HG02870 (cell line): ENCODE data around the gene SHISAL1.

ENCODE experiments used
- ATAC-seq: cut with Tn5 transposase; IDR thresholded peaks from one replicate; pipeline ENCODE4 v1.9.1; 2021; ENCODE audit warnings: mild to moderate bottlenecking, moderate library complexity; ENCODE audit not compliant: unreplicated experiment

SHISAL1 gene

DNA sequence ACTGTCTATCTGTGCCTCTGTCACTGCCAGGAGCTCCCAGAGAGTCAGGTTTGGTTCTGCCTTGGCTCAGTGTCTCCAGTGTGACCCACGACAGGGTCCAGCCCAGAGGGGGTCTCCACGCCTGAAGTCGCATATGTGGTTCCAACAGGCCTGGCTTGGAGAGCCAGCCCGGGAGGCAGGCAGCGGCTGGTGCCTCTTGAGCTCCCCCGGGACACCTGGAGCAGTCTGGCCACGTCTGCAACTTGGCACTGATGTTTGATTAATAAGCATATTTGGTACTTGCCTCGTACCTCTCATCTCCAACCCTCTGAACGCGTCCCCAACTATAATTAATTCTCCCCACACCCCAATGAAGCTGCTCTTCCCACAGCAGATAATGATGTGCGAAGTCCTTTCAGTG, 31.7 kb upstream of the SHISAL1 start:
- no peak for ATAC-seq

DNA sequence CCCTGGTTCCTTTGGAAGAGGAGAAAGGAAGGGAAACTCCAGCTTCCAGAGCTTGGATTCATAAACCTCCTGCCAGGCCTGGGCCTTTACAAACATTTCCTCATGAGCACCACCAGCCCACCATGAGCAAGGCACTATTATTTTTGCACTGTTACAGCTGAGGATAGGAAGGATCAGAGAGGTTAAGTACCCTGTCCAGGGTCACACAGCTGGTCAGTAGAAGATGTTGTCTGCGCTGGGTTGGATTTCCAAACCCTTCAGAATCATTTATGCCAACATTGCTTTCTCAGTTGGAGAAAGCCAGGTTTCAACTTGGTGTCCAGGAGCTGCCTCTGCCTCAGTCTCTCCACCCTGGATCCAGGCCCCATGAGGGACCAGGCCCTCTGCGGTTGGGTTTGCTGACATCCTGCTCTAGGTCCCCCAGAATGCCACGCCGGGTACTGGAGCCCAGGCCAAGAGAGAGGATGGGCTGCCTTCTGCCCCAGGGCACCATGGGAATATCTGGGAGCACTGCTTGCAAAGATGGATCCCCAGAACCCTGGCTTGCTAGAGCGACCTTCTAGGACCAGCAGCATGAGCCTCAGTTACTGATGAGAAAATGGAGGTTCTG, 29.7 kb upstream of the SHISAL1 start:
- ATAC-seq, result no peak

DNA sequence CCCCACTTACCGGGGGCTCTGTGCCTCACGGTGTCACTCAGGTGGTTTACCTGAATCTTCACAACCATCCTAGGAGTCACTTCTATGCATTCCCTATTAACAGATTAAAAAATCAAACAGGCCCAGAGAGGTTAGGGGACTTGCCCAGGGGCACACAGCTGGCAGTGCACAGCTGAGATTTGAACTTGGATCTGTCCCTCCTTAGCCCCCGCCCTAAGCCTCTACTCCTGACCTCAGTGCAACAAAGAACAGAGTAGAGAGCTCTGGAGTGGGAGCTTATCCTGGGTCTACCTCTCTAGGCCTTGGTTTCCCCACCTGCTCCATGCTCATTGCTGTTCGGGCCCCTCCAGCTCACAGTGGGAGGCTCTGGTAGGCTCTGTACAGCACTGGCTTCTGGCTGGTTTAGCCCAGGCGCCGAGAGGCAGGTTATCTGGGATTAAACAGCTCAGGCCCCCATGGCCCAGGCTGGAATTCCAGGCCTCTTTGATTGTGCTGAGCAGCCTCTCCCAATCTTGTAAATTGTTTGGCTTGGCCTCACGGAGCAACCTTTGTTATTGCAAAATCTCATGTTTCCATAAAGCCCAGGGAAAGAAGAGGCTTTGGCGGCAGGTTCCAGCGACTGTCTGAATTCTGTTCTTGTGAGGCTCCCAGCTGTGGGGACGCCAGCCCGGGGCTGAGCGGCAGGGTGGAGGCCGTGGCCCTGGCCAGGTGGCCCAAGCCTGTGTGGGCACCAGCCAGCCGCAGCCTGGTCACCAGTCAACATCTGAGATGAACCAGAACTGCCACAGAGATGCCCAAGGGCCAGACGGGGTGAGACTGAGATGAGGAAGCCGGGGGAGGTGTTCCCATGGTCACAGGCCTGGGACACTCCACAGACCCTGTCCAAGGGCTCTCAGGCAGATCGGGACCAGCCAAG, 28.9 kb upstream of the SHISAL1 start:
- no peak for ATAC-seq

DNA sequence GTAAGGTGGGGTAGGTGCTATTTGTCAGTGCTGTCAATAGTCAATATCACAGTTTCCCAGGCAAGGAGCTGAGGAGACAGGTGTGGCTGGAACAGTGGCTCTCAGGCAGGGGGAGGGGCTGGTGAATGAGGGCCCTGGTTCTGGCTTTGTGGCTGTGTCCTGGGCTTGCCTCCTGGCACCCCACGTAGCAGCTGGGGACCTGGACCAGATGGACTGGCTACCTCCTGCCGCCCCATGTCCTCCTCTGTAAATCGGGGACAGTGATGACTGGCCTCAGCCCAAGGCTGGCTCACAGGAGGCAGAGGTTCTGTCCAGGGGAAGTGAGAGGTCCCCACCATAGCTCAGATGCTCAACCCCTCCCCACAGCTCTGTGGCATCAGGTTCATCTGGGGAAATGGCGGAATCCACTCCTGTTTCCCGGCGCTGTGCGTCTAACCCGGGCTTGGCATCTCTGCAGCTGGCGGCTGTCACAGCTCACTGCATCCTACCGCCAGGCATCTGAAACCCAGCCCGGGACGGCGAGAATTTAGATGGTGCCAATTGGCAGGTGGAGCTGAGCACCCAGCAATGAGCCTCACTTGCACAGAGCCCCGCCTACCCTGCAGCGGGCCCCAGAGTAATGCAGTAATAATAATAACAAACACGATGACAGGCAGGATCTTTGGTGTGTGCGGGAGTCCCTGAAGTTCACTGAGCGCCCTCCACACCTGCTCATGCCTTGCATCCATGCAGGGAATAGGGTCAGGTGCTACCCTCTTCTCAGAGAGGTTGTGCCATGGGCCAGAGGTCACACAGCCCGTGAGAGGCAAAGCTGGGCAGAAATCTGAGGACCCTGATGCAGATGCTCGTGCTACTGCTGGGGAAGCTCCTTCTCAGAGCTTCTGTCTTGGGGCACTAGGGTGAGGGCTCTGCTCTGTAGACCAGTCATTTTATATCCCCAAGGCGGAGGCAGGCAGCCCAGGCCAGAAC, 27.8 kb upstream of the SHISAL1 start:
- no peak for ATAC-seq

DNA sequence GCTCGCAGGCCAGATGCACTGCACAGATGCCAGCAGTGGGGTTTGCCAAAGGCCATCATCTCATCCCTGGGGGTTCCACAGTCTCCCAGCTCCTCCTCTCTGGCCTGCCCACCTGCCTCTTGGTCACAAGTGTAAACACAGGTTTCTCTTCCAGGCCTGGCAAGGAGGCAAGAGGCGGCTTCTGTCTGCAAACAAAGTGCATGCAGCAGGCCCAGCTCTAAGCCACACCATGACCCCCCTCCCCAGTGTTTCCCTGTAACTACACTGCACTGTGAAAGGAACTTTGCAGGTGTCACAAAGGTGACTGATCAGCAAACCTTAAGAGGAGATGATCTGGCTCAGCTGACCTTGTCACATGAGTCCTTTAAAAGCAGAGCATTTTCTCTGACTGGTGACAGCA, 26.2 kb upstream of the SHISAL1 start:
- no peak for ATAC-seq

DNA sequence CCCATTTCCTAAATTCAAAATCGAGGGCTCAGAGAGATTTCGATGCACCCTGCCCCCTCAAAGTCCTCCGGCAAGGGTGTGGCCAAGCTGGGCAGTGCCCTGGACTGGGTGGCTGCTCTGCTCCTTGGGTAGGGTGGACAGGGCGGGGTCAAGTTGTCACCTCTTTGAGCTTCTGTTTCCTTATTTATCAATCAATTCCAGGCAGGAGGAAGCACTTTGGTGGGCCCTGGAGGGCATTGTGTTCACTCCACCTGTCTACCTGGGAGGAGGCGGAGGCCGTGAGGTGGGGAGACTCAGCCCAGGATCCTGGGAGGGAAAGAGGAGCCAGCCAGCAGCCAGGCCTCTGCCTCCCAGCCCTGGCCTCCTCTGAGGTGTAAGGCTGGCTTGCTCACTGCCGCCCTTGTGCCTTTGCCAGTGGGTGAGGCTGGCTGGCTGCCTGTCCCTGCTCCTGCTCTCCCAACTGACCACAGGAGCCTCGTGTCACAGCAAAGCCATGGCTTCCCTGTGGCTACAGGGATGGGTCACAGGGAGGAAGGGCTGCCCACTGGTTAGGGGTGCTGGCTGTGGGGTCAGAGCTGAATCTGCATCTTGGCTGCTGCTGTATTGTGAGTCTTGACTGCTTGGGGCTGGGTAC, 25.5 kb upstream of the SHISAL1 start:
- ATAC-seq, result no peak

DNA sequence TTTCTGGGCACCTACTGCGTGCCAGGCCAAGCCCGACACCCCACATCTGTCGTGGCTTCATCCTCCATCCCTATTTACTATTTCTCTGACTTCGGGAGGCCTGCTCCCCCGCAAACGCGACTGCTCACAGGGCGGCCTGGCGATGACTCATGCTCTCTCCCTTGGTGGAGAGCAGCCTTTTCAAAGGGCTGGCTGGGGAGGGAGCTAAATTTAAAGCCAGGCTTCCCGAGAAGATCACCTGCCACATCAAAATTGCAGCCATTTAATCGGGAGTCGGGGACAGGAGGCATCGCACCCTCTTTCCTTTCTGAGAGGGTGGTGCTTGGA, 24.9 kb upstream of the SHISAL1 start:
- ATAC-seq, result no peak

DNA sequence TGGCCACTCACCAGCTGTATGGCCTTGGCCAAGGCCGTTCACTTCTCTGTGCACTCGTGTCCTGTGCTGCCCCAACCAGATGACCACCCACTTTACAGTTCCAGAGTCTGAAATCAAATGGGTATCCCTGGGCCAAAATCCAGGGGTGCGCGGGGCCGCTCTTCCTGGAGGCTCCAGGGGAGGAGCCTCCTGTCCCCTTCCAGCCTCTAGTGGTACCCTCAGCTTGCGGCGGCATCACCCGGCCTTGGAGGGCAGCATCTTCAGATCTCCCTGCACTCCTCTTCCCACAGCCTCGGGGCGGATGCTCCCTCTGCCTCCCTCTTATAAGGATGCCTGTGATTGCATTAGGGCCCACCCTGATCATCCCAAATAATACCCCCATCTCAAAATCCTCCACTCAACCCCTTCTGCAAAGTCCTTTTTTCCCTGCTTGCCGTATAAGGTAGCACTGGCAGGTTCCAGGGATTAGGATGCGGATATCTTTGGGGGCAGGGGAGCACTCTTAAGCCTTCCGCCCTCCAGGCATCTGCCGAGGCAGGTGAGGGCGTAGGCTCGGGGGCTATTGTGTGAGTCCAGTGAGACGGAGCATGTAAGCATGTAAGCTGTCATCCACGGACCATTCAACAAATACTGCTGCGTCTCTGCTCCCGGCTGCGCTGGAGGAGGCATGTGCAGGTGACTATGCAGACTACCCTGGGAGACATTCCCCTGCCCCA, 24.4 kb upstream of the SHISAL1 start:
- ATAC-seq, result no peak

DNA sequence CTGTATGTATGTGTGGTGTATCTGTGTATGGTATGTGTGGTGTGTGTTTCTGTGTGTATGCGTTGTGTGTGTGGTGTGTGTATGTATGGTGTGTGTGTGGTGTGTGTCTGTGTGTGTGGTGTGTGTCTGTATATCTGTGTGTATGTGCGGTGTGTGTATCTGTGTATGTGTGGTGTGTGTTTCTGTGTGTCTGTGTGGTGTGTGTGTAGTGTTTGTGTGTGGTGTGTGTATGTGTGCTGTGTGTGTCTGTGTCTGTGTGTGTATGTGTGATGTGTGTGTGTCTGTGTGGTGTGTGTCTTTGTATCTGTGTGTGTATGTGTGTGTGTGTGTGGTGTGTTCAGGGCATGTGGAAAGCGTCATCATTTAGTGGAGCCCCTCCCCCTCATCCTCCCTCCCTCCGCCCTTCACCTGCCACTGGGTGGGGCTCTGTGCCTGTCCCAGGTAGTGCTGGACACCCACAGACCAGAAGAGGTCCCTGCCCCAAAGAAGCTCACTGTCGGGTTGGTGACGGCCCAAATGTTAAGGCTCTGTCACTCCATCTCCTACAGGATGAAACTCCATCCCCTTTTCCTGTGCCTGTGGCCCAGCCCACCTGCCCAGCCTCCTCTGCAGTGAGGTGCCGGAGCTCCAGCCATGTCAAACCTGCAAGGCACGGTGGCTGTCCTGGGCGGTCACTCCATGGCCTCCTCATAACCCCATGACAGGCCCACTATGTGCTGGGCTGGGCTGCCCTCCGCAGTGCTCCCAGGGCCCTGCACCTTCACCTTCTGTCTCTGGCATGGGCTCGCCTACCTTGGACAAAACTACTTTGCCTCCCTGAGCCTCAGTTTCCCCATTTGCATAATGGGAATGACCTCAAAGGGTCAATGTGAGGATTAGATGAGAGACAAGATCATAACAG, 23.4 kb upstream of the SHISAL1 start:
- no peak for ATAC-seq

DNA sequence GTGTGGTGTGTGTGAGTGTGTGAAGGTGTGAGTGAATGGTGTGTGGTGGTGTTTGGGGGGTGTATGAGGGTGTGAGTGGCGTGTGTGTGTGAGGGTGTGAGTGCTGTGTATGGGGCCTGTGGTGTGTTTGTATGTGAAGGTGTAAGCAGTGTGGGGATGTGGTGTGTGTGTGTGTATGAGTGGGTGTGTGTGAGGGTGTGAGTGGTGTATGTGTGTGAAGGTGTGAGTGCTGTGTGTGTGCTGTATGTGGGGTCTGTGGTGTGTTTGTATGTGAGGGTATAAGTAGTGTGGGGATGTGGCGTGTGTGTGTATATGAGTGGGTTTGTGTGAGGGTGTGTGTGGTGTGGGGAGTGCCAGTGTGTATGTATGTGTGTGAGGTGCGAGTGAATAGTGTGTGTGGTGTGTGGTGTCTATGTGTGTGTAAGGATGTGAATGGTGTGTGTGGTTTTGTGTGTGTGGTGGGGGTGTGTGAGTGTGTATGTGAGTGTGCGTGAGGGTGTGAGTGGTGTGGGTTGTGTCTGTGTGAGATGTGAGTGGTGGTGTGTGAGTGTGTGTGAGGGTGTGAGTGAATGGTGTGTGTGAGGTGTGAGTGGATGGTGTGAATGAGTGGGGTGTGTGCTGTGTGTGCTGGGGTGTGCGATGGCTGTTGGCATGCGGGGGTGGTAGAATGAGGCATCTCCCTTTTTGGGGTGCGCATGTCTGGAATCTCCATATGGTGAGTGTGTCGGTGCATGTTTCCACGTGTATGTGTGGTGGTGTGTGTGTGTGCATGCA, 22.5 kb upstream of the SHISAL1 start:
- ATAC-seq, result no peak

DNA sequence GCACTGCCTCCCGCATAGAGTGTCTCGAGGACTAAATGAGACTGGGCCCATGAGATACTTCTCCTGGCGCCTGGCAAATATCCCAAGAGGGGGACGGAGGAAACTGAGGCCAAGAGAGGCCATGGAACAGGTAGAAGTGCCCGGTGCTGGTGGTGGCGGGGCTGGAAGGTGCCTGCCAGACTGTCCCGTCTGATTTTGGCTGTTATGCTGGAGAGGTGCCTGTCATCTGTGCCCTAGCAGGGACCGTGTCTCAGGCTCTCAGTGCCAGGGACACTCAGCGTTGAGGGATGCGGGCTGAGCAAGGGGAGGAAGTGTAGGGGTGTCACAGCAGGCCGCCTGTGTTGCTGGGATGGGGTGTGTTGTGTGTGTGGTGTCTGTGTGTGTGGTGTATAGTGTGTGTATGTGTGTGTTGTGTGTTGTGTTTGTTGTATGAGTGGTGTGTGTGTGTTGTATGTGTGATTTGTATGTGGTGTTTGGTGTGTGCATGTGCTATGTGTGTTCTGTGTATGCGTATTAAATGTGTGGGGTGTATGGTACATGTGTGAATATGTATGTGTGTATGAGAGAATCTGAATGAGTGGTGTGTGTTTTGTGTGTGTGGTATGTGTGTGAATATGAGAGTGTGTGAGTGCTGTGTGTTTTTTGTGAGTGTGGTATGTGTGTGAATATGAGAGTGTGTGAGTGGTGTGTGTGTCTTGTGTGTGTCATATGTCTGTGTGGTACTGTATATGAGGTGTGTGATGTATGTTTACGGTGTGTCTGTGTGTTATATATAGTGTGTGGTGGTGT, 21.3 kb upstream of the SHISAL1 start:
- no peak for ATAC-seq

DNA sequence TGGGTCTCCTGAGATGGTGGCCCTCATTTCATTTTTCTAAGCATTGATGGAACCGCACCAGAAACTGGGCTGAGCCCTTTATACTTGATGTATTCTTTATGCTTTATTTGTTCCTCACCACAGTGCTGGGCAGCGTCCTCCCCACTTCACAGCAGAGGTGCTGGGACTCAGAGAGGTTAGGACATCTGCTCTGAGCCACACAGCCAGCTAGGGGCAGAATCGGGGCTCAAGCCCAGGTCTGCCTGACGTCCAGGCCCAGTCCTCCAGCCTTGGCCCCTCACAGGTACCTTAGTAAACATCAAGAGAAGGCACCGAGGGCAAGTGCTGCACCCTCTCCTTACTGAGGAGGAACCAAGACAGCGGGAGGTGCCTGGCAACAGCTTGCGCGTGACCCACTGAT, 20.2 kb upstream of the SHISAL1 start:
- no peak for ATAC-seq

DNA sequence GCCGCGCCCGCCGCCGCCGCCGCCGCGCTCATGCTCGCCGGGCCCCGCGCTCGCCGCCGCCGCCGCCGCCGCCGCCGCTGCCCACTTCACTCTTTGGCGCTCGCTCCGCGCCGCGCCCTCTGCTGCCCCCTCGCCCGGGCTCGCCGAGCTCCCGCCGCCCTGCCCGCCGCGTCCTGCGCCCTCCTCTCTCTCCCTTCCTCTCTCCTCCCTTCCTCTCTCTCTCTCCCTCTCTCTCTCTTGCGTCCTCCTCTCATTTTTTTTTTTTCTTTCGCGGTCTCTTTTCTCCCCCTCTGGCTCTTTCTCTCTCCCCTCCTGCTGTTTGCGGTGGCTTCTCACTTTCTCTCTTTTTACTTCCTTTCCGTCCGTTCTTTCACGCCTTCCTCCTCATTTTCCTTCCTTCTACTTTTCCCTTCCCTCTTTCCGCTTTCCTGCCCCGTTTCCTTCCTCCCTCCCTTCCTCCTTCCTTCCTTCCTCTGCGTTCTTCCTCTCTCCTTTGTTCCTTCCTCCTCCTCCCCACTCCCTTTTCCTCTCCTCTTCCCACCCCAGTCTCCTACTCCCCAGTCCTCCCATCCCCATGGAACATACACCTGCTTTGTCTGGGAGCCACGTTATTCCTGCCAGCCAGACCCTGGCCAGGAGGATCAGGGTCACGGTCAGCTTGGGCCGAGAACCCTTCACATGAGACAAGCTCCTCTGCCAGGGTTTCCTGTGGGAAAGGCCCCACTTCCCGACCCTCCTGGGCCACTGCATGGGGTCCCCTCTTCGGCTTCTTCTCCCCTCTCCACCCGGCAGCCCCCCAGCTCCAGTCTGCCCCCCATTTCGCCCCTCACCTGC, 19.3 kb upstream of the SHISAL1 start:
- ATAC-seq, result no peak

DNA sequence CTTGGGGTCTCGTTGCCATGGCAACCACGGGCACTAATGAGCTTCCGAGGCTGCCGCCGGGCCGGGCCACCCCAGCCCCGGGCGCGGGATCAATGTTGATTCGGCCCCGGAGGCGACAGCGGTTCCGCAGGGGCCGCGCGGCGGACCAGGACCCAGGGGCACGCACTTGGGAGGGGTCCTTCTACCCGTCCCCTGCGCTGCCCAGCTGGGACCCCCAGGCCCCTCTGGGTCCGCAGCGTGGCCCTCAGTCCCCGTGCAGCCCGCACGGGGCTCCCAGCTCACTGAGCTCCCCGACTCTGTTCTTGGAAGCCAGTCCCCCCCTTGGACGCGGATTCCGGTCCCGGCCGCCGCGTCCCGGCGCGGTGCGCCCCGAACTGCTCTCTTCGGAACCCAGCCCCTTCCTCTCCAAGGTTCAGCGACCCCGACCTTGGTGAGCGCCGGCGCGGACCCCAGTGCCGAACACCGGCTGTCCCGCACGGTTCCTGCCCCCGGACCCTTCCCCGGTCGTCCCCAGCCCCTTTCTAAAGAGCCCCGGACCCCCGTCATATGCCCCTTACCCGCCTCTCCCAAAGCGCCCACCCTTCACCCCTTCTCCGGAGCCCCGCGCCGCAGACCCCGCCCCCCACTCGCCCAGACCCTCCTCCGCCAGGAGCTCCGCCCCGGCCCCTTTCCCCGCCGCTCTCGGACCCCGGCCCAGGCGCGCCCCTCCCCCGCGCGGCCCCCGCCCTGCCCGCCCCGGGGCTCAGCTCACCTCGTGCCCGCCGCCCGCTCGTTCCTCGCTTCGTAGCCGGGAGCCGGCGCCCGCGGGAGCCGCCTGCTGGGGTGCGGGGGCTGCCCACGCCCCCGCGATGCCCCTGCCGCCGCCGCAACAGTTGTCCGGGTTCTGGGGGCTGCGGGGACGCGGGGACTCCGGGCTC, 18.3 kb upstream of the SHISAL1 start:
- ATAC-seq, result no peak

DNA sequence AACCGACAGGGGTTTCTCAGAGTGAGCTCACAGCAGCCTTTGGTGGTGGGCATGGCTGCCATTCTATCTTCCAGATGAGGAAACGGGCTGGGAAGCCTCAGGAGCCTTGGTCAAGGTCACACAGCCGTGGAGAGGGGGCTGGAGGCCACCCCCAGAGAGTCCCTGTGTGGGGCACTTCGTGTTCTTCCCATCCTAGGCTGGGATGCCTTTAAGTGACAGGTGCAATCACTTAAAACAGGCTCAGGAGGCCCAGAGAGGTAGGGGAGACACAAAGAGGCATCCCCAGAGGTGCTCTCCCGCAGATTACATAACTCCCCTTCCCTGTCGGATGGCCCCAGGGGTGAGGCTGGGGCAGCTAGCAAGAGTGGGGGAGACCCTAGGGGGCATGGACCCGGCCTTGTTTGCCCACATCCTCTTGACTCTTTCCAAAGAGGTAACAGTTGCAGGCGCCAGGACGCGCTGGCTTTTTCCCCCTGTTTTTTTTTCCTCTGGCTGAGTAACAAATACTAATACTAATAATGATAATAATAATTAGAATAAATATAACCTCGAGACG, 17.5 kb upstream of the SHISAL1 start:
- ATAC-seq, result no peak
